Measurements from ENCODE around the gene KRTAP9-2.
"Not testable (repeated sequence)": the region's sequence is repeated elsewhere in the genome, so short reads cannot be mapped to it uniquely, and the experiment has no call there.

Gene KRTAP9-2

DNA sequence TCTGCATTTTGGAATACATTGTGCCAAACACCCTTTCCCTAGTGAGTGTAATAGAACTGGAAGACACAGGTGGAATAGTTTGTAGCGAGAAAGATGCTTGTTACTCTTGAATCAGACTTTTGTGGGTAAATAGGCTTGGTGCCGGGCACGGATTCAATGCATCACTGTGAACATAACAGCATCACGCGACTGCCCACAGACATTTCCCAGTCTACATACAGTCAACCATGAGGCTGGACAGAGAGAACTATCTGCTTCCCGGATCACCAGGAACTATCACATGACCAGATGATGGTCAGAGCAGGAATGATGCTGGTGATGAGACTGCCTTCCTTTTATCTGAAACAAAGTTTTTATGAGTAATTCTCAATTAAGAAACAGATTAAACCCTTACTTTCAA lies 397 bp upstream of the KRTAP9-2 start:
- no peaks in the 10 kb centered on the region for H3K79me1 ChIP-seq (ENCODE audit: low read length)
- H2AK5ac ChIP-seq (ENCODE audit: low read length), result no peak overlapping the region
- H3K4me2 ChIP-seq (ENCODE audit: low read length), result no peak overlapping the region
- no peak overlapping the region for H2BK15ac ChIP-seq (replicated peaks; ENCODE audit: low read depth)
- no peak overlapping the region for H3K18ac ChIP-seq (ENCODE audit: low read length)
- H4K8ac ChIP-seq (ENCODE audit: low read depth, low read length), result no peak overlapping the region
- H3K27ac ChIP-seq (ENCODE audit: low read depth, low read length), result no peak overlapping the region
- no peaks in the 10 kb centered on the region for H3K27me3 ChIP-seq (ENCODE audit: insufficient read depth, low read length, poor library complexity)
- no peak overlapping the region for H2BK120ac ChIP-seq (ENCODE audit: low read depth, low read length)
- no peaks in the 10 kb centered on the region for H3K79me2 ChIP-seq (ENCODE audit: control insufficient read depth, insufficient read depth, low read length)
- no peak overlapping the region for H3K56ac ChIP-seq (ENCODE audit: low read length)
- no CpG with 5 or more reads among the region's 6 CpGs for WGBS (ENCODE audit: extremely low coverage, insufficient coverage, low lambda C conversion rate)
- no peak overlapping the region for H2BK5ac ChIP-seq (ENCODE audit: low read length)
- H3K36me3 ChIP-seq (ENCODE audit: control insufficient read depth, insufficient read depth, low read length), result no peaks in the 10 kb centered on the region
- no peak overlapping the region for H3K4me3 ChIP-seq (ENCODE audit: low read length)
- H3K23ac ChIP-seq (ENCODE audit: low read length), result no peak overlapping the region
- H3K4me1 ChIP-seq (ENCODE audit: control insufficient read depth, low read depth, low read length), result no peaks in the 10 kb centered on the region
- H3K9ac ChIP-seq (ENCODE audit: low read length), result no peak overlapping the region
- DNase-seq, result no peak
- no peak overlapping the region for H3K4ac ChIP-seq (ENCODE audit: low read depth, low read length)
- no peak overlapping the region for H4K5ac ChIP-seq (ENCODE audit: low read length)

DNA sequence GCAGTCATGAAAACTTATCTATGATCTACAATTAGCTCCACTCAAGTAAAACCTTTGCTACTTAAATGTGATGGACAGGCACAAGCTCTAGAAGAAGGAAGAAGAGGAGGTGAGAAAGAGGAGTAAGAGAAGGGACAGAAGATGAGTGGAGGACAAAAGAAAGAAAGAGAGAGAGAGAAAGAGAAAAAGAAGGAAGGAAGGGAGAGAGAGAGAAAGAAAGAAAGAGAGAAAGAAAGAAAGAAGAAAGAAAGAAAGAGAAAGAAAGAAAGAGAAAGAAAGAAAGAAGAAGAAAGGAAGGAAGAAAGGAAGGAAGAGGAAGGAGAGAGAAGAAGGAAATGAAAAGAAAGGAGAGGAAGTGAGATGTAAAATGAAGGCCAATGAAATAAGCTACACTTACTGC lies 3.6 kb downstream of the KRTAP9-2 start:
- H3K79me2 ChIP-seq (ENCODE audit: control insufficient read depth, insufficient read depth, low read length), result no peaks in the 10 kb centered on the region
- no peaks in the 10 kb centered on the region for H3K36me3 ChIP-seq (ENCODE audit: control insufficient read depth, insufficient read depth, low read length)
- no peak overlapping the region for H3K27ac ChIP-seq (ENCODE audit: low read depth, low read length)
- no peak overlapping the region for H3K56ac ChIP-seq (ENCODE audit: low read length)
- H2AK5ac ChIP-seq (ENCODE audit: low read length), result no peak overlapping the region
- H2BK15ac ChIP-seq (replicated peaks; ENCODE audit: low read depth), result no peak overlapping the region
- no peak overlapping the region for H2BK120ac ChIP-seq (ENCODE audit: low read depth, low read length)
- no peak for DNase-seq
- H3K79me1 ChIP-seq (ENCODE audit: low read length), result no peaks in the 10 kb centered on the region
- no peak overlapping the region for H3K9ac ChIP-seq (ENCODE audit: low read length)
- H3K27me3 ChIP-seq (ENCODE audit: insufficient read depth, low read length, poor library complexity), result no peaks in the 10 kb centered on the region
- no peak overlapping the region for H3K23ac ChIP-seq (ENCODE audit: low read length)
- H3K18ac ChIP-seq (ENCODE audit: low read length), result no peak overlapping the region
- H3K4me2 ChIP-seq (ENCODE audit: low read length), result no peak overlapping the region
- no peak overlapping the region for H3K4me3 ChIP-seq (ENCODE audit: low read length)
- H3K4me1 ChIP-seq (ENCODE audit: control insufficient read depth, low read depth, low read length), result no peaks in the 10 kb centered on the region
- H4K5ac ChIP-seq (ENCODE audit: low read length), result no peak overlapping the region
- no peak overlapping the region for H4K8ac ChIP-seq (ENCODE audit: low read depth, low read length)
- H3K4ac ChIP-seq (ENCODE audit: low read depth, low read length), result no peak overlapping the region
- no peak overlapping the region for H2BK5ac ChIP-seq (ENCODE audit: low read length)

- no CpG with 5 or more reads among the region's 6 CpGs for WGBS (ENCODE audit: extremely low coverage, insufficient coverage, low lambda C conversion rate)
- H3K27ac ChIP-seq (ENCODE audit: low read depth, low read length), result no peak overlapping the region
- DNase-seq, result no peak
Observed at GRCh38 chr17:41231731-41232130, 5.3 kb downstream of the KRTAP9-2 start.

GRCh38 chr17:41232399-41233105 lies 6.1 kb downstream of the KRTAP9-2 start, which contains the start of gene KRTAP9-3:
KRTAP9-3 (plus strand) TSS chr17:41232449; CDS start chr17:41232502, 53 bp downstream.
- not testable (repeated sequence) for H3K23ac ChIP-seq (ENCODE audit: low read length); H3K56ac ChIP-seq (ENCODE audit: low read length)
- WGBS (ENCODE audit: extremely low coverage, insufficient coverage, low lambda C conversion rate), result no CpG with 5 or more reads among the region's 1 CpG

More at GRCh38 chr17:41231731-41232130, 5.3 kb downstream of the KRTAP9-2 start:
- H3K56ac ChIP-seq (ENCODE audit: low read length), result no peak overlapping the region
- H2BK15ac ChIP-seq (replicated peaks; ENCODE audit: low read depth), result no peak overlapping the region
- H3K79me1 ChIP-seq (ENCODE audit: low read length), result no peaks in the 10 kb centered on the region
- H3K4me3 ChIP-seq (ENCODE audit: low read length), result no peak overlapping the region
- no peaks in the 10 kb centered on the region for H3K27me3 ChIP-seq (ENCODE audit: insufficient read depth, low read length, poor library complexity)
- no peak overlapping the region for H2BK120ac ChIP-seq (ENCODE audit: low read depth, low read length)
- H4K8ac ChIP-seq (ENCODE audit: low read depth, low read length), result no peak overlapping the region
- H3K23ac ChIP-seq (ENCODE audit: low read length), result no peak overlapping the region
- H3K9ac ChIP-seq (ENCODE audit: low read length), result no peak overlapping the region
- no peak overlapping the region for H2AK5ac ChIP-seq (ENCODE audit: low read length)
- no peak overlapping the region for H2BK5ac ChIP-seq (ENCODE audit: low read length)
- no peak overlapping the region for H3K4me2 ChIP-seq (ENCODE audit: low read length)
- H3K18ac ChIP-seq (ENCODE audit: low read length), result no peak overlapping the region
- no peaks in the 10 kb centered on the region for H3K36me3 ChIP-seq (ENCODE audit: control insufficient read depth, insufficient read depth, low read length)
- H3K4me1 ChIP-seq (ENCODE audit: control insufficient read depth, low read depth, low read length), result no peaks in the 10 kb centered on the region
- no peak overlapping the region for H3K4ac ChIP-seq (ENCODE audit: low read depth, low read length)
- H3K79me2 ChIP-seq (ENCODE audit: control insufficient read depth, insufficient read depth, low read length), result no peaks in the 10 kb centered on the region
- no peak overlapping the region for H4K5ac ChIP-seq (ENCODE audit: low read length)

DNA sequence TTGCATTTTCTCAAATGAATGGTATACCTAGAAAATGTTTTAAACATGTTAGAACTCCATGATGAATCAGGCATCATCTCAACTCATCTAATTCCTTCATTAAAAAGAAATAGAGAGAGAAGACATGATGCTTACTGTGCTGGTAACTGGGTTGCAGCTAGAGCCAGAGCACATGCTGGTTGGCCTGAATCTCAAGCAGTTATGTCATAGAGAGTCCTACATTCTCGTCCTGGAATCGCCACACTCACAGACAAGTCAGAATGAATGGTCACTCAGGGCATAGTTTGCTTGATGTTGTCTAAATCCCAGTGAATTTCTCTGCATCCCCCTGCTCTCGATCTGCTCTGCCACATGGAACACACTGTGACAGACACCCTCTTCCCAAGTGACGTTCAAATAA lies 10.7 kb downstream of the KRTAP9-2 start:
- H3K56ac ChIP-seq (ENCODE audit: low read length); H3K27me3 ChIP-seq (ENCODE audit: insufficient read depth, low read length, poor library complexity): not testable (repeated sequence)
- WGBS (ENCODE audit: extremely low coverage, insufficient coverage, low lambda C conversion rate), result no CpG with 5 or more reads among the region's 4 CpGs

More at GRCh38 chr17:41232399-41233105, 6.1 kb downstream of the KRTAP9-2 start, which contains the start of gene KRTAP9-3:
- not testable (repeated sequence) for H4K5ac ChIP-seq (ENCODE audit: low read length); H3K9ac ChIP-seq (ENCODE audit: low read length); H2BK5ac ChIP-seq (ENCODE audit: low read length); DNase-seq; H3K18ac ChIP-seq (ENCODE audit: low read length); H3K4ac ChIP-seq (ENCODE audit: low read depth, low read length); H2BK15ac ChIP-seq (replicated peaks; ENCODE audit: low read depth); H3K27ac ChIP-seq (ENCODE audit: low read depth, low read length); H3K27me3 ChIP-seq (ENCODE audit: insufficient read depth, low read length, poor library complexity); H2AK5ac ChIP-seq (ENCODE audit: low read length); H3K4me1 ChIP-seq (ENCODE audit: control insufficient read depth, low read depth, low read length); H3K36me3 ChIP-seq (ENCODE audit: control insufficient read depth, insufficient read depth, low read length); H3K79me2 ChIP-seq (ENCODE audit: control insufficient read depth, insufficient read depth, low read length); H3K79me1 ChIP-seq (ENCODE audit: low read length); H4K8ac ChIP-seq (ENCODE audit: low read depth, low read length); H2BK120ac ChIP-seq (ENCODE audit: low read depth, low read length); H3K4me3 ChIP-seq (ENCODE audit: low read length); H3K4me2 ChIP-seq (ENCODE audit: low read length)

GRCh38 chr17:41237949-41238437 lies 11.5 kb downstream of the KRTAP9-2 start, which contains the start of gene KRTAP9-8:
KRTAP9-8 (plus strand) TSS chr17:41237999; CDS start chr17:41238052, 53 bp downstream.
- H4K5ac ChIP-seq (ENCODE audit: low read length); H3K9ac ChIP-seq (ENCODE audit: low read length); H3K4me1 ChIP-seq (ENCODE audit: control insufficient read depth, low read depth, low read length); DNase-seq; H3K27me3 ChIP-seq (ENCODE audit: insufficient read depth, low read length, poor library complexity); H3K79me1 ChIP-seq (ENCODE audit: low read length); H3K18ac ChIP-seq (ENCODE audit: low read length); H3K4me3 ChIP-seq (ENCODE audit: low read length); H3K36me3 ChIP-seq (ENCODE audit: control insufficient read depth, insufficient read depth, low read length); H2BK15ac ChIP-seq (replicated peaks; ENCODE audit: low read depth); H3K4me2 ChIP-seq (ENCODE audit: low read length); H3K79me2 ChIP-seq (ENCODE audit: control insufficient read depth, insufficient read depth, low read length); H3K56ac ChIP-seq (ENCODE audit: low read length); H3K4ac ChIP-seq (ENCODE audit: low read depth, low read length); H2BK5ac ChIP-seq (ENCODE audit: low read length); H4K8ac ChIP-seq (ENCODE audit: low read depth, low read length); H2BK120ac ChIP-seq (ENCODE audit: low read depth, low read length); H3K27ac ChIP-seq (ENCODE audit: low read depth, low read length); H2AK5ac ChIP-seq (ENCODE audit: low read length); H3K23ac ChIP-seq (ENCODE audit: low read length): not testable (repeated sequence)
- no CpG with 5 or more reads among the region's 3 CpGs for WGBS (ENCODE audit: extremely low coverage, insufficient coverage, low lambda C conversion rate)

More for the DNA sequence above, 10.7 kb downstream of the KRTAP9-2 start:
- not testable (repeated sequence) for H4K8ac ChIP-seq (ENCODE audit: low read depth, low read length); H3K4ac ChIP-seq (ENCODE audit: low read depth, low read length); H3K36me3 ChIP-seq (ENCODE audit: control insufficient read depth, insufficient read depth, low read length); H2BK5ac ChIP-seq (ENCODE audit: low read length); DNase-seq; H3K4me1 ChIP-seq (ENCODE audit: control insufficient read depth, low read depth, low read length); H3K79me1 ChIP-seq (ENCODE audit: low read length); H3K18ac ChIP-seq (ENCODE audit: low read length); H3K79me2 ChIP-seq (ENCODE audit: control insufficient read depth, insufficient read depth, low read length); H3K4me2 ChIP-seq (ENCODE audit: low read length); H3K4me3 ChIP-seq (ENCODE audit: low read length); H3K27ac ChIP-seq (ENCODE audit: low read depth, low read length); H3K23ac ChIP-seq (ENCODE audit: low read length); H2BK120ac ChIP-seq (ENCODE audit: low read depth, low read length); H4K5ac ChIP-seq (ENCODE audit: low read length); H2AK5ac ChIP-seq (ENCODE audit: low read length); H2BK15ac ChIP-seq (replicated peaks; ENCODE audit: low read depth); H3K9ac ChIP-seq (ENCODE audit: low read length)

All from mesendoderm (in vitro differentiated cells).